Ascending aorta (tissue), 2 donors: ENCODE data around the gene SCOC. TPM values are rescaled to one million over a fixed set of nuclear protein-coding genes. Genes with fewer than 3 reads are reported as not detected.
"Not testable (repeated sequence)": the region's sequence is repeated elsewhere in the genome, so short reads cannot be mapped to it uniquely, and the experiment has no call there.

Experiments
- DNase-seq, 2 donors: peaks; one replicate each; pipeline ENCODE4 v3.0.0-alpha.2; 2019; ENCODE audit warnings: low spot score in 2 of 2
- H3K27ac ChIP-seq, 2 donors: fragments of 200-600 bp; sonication (generic); one replicate each; pipeline ENCODE4 v1.5.1; 2016 to 2017; ENCODE audit warnings: mild to moderate bottlenecking in 1 of 2
- H3K27me3 ChIP-seq: fragments of 200-600 bp; sonication (generic); one replicate; pipeline ENCODE4 v1.5.1; 2017
- H3K36me3 ChIP-seq, 2 donors: fragments of 200-600 bp; sonication (generic); one replicate each; pipeline ENCODE4 v1.5.1; 2016
- H3K4me1 ChIP-seq, 2 donors: fragments of 200-600 bp; sonication (generic); one replicate each; pipeline ENCODE4 v1.5.1; 2016 to 2017; ENCODE audit warnings: mild to moderate bottlenecking in 1 of 2
- H3K4me3 ChIP-seq, 2 donors: fragments of 200-600 bp; sonication (generic); one replicate each; pipeline ENCODE4 v1.5.1; 2016 to 2017; ENCODE audit warnings: mild to moderate bottlenecking in 1 of 2
- H3K9me3 ChIP-seq, 2 donors: fragments of 200-600 bp; sonication (generic); one replicate each; pipeline ENCODE4 v1.5.1; 2016
- intact Hi-C: fragments of 100-400 bp; cut with DNase I; formaldehyde crosslinking; loops from one replicate; pipeline ENCODE4 v1.15.1; 2023
- total RNA-seq: library from RNA; depleted of rRNA; stranded (reverse); fragments of >200 nt; gene quantifications from one replicate; pipeline ENCODE4 v1.1.0, GENCODE V29; 2016
- TF ChIP-seq, protein P1 (sequence below), 3 experiments: fragments of 200-600 bp in 2 of 3; fragments of 450-650 bp in 1 of 3; sonication (generic) in 2 of 3; IDR thresholded peaks; one replicate each; pipeline ENCODE4 v1.5.1; 2016 to 2019; ENCODE audit warnings: antibody characterized with exemption in 3 of 3, mild to moderate bottlenecking in 1 of 3, moderate library complexity in 1 of 3

SCOC gene
- total RNA-seq, 1 donor from 2014 or later: 7.2 TPM

DNA sequence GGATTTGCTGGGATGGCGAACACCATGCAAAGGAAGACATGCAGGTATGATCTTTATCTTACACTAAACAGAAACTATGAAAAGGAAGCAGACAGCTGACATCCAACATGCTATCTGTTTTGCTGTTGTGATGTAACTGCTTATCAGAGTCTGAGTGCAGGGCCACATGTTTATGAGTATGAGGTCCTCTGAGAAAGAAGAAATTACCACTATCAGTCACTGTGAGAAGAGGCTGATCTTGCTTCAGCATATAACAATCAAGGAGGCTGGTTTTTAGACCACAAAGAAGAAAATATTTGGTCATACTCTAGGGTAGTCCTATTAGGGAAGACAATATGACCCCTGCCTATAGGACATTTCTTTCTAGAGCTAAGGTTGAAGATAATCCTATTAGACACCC lies 35.5 kb downstream of the SCOC start:
- no peak for DNase-seq
- no peak overlapping the region for H3K4me3 ChIP-seq
- TF ChIP-seq, protein P1, sequence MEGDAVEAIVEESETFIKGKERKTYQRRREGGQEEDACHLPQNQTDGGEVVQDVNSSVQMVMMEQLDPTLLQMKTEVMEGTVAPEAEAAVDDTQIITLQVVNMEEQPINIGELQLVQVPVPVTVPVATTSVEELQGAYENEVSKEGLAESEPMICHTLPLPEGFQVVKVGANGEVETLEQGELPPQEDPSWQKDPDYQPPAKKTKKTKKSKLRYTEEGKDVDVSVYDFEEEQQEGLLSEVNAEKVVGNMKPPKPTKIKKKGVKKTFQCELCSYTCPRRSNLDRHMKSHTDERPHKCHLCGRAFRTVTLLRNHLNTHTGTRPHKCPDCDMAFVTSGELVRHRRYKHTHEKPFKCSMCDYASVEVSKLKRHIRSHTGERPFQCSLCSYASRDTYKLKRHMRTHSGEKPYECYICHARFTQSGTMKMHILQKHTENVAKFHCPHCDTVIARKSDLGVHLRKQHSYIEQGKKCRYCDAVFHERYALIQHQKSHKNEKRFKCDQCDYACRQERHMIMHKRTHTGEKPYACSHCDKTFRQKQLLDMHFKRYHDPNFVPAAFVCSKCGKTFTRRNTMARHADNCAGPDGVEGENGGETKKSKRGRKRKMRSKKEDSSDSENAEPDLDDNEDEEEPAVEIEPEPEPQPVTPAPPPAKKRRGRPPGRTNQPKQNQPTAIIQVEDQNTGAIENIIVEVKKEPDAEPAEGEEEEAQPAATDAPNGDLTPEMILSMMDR (IDR thresholded peaks at IDR 0.05): no peak
- H3K9me3 ChIP-seq: no peaks in the 10 kb centered on the region
- no peak overlapping the region for H3K27ac ChIP-seq
- no peaks in the 10 kb centered on the region for H3K36me3 ChIP-seq
- no peaks in the 10 kb centered on the region for H3K4me1 ChIP-seq
- H3K27me3 ChIP-seq: no peaks in the 10 kb centered on the region
- intact Hi-C loops: no loop called here

DNA sequence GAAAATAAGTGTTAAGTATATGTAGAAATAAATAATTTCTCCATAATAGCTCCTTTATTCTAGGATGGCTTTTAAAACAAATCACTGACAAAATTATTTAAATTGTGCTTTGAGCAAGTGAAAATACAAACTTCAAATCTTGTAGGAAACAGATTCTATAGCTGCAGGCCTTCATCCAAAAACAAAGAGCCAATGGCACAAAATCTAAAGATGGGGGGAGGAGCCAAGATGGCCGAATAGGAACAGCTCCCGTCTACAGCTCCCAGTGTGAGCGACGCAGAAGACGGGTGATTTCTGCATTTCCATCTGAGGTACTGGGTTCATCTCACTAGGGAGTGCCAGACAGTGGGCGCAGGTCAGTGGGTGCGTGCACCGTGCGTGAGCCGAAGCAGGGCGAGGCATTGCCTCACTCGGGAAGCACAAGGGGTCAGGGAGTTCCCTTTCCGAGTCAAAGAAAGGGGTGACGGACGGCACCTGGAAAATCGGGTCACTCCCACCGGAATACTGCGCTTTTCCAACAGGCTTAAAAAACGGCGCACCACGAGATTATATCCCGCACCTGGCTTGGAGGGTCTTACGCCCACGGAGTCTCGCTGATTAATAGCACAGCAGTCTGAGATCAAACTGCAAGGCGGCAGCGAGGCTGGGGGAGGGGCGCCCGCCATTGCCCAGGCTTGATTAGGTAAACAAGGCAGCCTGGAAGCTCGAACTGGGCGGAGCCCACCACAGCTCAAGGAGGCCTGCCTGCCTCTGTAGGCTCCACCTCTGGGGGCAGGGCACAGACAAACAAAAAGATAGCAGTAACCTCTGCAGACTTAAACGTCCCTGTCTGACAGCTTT lies 39.9 kb downstream of the SCOC start:
- DNase-seq, H3K36me3 ChIP-seq, H3K9me3 ChIP-seq, intact Hi-C loops, H3K4me1 ChIP-seq, H3K27me3 ChIP-seq, H3K27ac ChIP-seq, H3K4me3 ChIP-seq: not testable (repeated sequence)

DNA sequence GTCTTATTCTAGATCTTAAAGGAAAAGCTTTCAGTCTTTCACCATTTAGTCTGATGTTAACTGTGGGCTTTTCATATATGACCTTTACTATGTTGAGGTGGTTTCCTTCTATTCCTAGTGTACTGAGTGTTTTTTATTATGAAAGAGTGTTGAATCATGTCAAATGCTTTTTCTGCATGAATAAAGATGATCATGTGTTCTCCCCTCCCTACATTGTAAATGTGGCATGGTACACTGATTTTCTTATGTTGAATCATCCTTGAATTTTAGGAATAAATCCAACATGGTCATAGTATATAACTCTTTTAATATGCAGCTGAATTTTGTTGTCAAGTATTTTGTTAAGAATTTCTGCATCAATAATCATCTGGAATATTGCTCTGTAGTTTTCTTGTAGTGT lies 49.7 kb downstream of the SCOC start:
- Histone ChIP-seq H3K4me3 (no peak overlapping the region), H3K27me3 (peaks cover 6% of the 10 kb centered on the region), H3K9me3 (no peaks in the 10 kb centered on the region), H3K36me3 (no peaks in the 10 kb centered on the region), H3K4me1 (peaks cover 0 to 3% of the 10 kb centered on the region in 2 donors), H3K27ac (no peak overlapping the region)
- intact Hi-C loops: no loop called here
- TF ChIP-seq, protein P1 (IDR thresholded peaks at IDR 0.05): no peak
- DNase-seq: no peak

DNA sequence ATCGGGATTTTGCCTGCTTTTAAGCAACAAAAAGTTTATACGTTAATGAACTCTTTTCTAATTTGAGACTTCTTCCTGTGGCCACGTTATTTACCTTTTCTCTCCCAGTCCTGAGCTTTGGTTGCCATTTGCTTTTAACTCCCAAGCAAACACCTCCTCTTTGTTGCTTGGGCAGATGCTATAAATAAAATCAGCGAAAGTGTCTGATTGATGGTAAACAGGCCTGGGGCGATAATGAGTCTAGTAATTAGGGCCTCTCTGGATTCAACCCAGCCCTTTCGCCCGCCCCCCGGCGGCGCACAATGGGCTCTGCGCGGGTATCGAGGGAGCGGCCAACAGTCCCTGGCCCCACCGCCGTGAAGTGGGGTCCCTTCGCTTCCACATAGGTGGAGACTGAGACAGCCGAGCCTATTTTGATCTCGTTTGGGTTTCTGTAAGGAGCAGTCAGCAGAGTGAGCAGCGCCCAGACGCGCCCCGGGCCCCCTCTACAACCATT lies 53.2 kb downstream of the SCOC start:
- Histone ChIP-seq H3K27me3 (peaks cover 6% of the 10 kb centered on the region), H3K27ac (no peak overlapping the region), H3K9me3 (no peaks in the 10 kb centered on the region), H3K36me3 (no peaks in the 10 kb centered on the region), H3K4me3 (peak overlapping the region; percentile 58 to 66), H3K4me1 (peaks cover 0 to 3% of the 10 kb centered on the region in 2 donors)
- intact Hi-C loops: no loop called here
- no peak for DNase-seq
- TF ChIP-seq, protein P1 (IDR thresholded peaks at IDR 0.05): no peak

DNA sequence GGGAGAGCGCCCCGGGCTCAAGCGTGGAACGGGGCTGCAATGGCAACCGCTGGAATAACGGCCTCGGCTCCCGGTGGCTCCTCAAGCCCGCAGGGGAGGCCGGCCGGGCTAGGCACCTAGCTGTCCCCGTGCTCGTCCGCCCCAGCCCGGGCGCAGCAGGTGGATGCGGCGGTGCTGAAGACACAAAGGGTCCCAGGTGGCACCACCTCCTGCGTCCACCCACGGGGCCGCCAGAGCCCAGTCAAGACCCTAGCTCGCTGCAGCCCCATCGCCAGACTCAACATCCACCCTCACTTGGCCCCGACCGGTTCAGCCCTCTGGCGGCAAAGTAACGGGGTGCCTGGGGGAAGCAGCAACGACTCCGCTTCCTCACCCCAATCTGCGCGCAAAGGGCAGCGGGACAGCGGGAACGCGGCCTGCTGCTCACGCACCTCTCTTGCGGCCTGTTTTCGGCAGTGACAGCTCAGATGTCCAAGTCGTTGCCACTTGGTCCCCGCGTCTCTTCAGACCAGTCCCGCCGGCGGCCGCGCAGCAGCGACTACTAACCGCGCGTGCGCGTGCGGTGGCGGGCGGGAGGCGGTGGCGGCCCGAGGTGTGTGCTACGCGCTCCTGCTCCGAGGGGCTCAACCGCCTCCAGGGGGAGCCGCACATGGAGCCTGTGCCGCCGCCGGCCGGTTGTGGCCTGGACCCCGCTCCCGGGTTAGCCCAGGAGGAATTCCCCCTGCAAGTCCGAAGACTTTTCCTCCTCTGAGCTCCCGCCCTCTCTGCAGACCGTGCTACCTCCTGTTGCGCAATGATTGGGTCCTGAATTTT lies 53.9 kb downstream of the SCOC start, which contains the start of gene CLGN:
Gene CLGN, minus strand, starts transcription at position 543 of the 813 bp plus-strand sequence. CDS start 14,570 bp downstream, outside the sequence.
- H3K27ac ChIP-seq: no peak within 1 kb of the TSS
- TF ChIP-seq, protein P1 (IDR thresholded peaks at IDR 0.05): peak in 1 of 3 experiments; percentile 18
- no peaks in the 10 kb centered on the region for H3K36me3 ChIP-seq
- no peaks in the 10 kb centered on the region for H3K9me3 ChIP-seq
- H3K4me3 ChIP-seq: peak within 1 kb of the TSS; percentile 58 to 66
- peak in 1 of 2 donors; percentile 60 for DNase-seq
- intact Hi-C loops: no loop called here
- H3K27me3 ChIP-seq: peaks cover 6% of the 10 kb centered on the region
- H3K4me1 ChIP-seq: peaks cover 0 to 3% of the 10 kb centered on the region in 2 donors
